DND-41 (cell line): ENCODE measurements around the gene SMARCA1.
"Not testable (repeated sequence)": the region's sequence is repeated elsewhere in the genome, so short reads cannot be mapped to it uniquely, and the experiment has no call there.

Source experiments
- ATAC-seq: fragments of 200-7000 bp; cut with Tn5 transposase; 3 replicates; pipeline ENCODE4 v1.9.1; 2021; ENCODE audit warnings: low read depth; ENCODE audit not compliant: insufficient read depth
- DNase-seq: peaks from one replicate; pipeline ENCODE4 v3.0.0-alpha.2; 2020
- H2AFZ ChIP-seq: 2 replicates; pipeline ENCODE4 v1.6.0; 2012; ENCODE audit warnings: low read depth, low read length
- H3K27ac ChIP-seq: 2 replicates; pipeline ENCODE4 v1.5.1; 2012; ENCODE audit warnings: low read length, inconsistent platforms
- H3K27me3 ChIP-seq: fragments of 200-600 bp; sonication (generic); 2 replicates; pipeline ENCODE4 v1.6.0; 2012; ENCODE audit warnings: low read length, mild to moderate bottlenecking, inconsistent platforms; ENCODE audit not compliant: insufficient read depth, poor library complexity
- H3K36me3 ChIP-seq: 2 replicates; pipeline ENCODE4 v1.5.1; 2012; ENCODE audit warnings: low read length, inconsistent platforms; ENCODE audit not compliant: insufficient read depth
- H3K4me1 ChIP-seq: 2 replicates; pipeline ENCODE4 v1.5.1; 2012; ENCODE audit warnings: mild to moderate bottlenecking, low read length; ENCODE audit not compliant: insufficient read depth
- H3K4me2 ChIP-seq: 2 replicates; pipeline ENCODE4 v1.6.0; 2012; ENCODE audit warnings: mild to moderate bottlenecking, moderate library complexity, low read length, inconsistent platforms; ENCODE audit not compliant: insufficient read depth
- H3K4me3 ChIP-seq, 2 experiments: fragments of 200-600 bp in 1 of 2; shearing (Covaris generic) in 1 of 2; 2 replicates each; pipeline ENCODE4 v1.5.1; 2012 to 2016; ENCODE audit warnings: inconsistent platforms in 2 of 2, low read length in 2 of 2, mild to moderate bottlenecking in 2 of 2, low read depth in 1 of 2, moderate library complexity in 1 of 2
- H3K79me2 ChIP-seq: 2 replicates; pipeline ENCODE4 v1.6.0; 2012; ENCODE audit warnings: low read length, inconsistent platforms; ENCODE audit not compliant: insufficient read depth
- H3K9ac ChIP-seq: 2 replicates; pipeline ENCODE4 v1.6.0; 2012; ENCODE audit warnings: low read depth, mild to moderate bottlenecking, inconsistent platforms, low read length, moderate library complexity
- H3K9me3 ChIP-seq: 2 replicates; pipeline ENCODE4 v1.5.1; 2012; ENCODE audit warnings: low read length, moderate library complexity, mild to moderate bottlenecking, inconsistent platforms; ENCODE audit not compliant: insufficient read depth, severe bottlenecking
- H4K20me1 ChIP-seq: 2 replicates; pipeline ENCODE4 v1.6.0; 2012; ENCODE audit warnings: low read length; ENCODE audit not compliant: insufficient read depth
- CTCF ChIP-seq: IDR thresholded peaks from 2 replicates; pipeline ENCODE4 v1.5.1; 2012; ENCODE audit warnings: borderline replicate concordance, low read length, moderate library complexity, mild to moderate bottlenecking; ENCODE audit not compliant: poor library complexity, severe bottlenecking; ENCODE audit errors: extremely low read depth
- EZH2 ChIP-seq: IDR thresholded peaks from 3 replicates; pipeline ENCODE4 v1.6.1; 2012; ENCODE audit warnings: borderline replicate concordance, low read depth, mild to moderate bottlenecking, moderate library complexity, low read length, inconsistent platforms; ENCODE audit not compliant: severe bottlenecking

Gene SMARCA1

GRCh38 chrX:129559783-129560182 is 36.5 kb upstream of the SMARCA1 start:
- DNase-seq, result no peak
- Histone ChIP-seq H3K9ac (no peak overlapping the region), H3K79me2 (no peaks in the 10 kb centered on the region), H3K4me2 (no peak overlapping the region), H3K36me3 (peaks cover 40% of the 10 kb centered on the region), H3K27me3 (no peaks in the 10 kb centered on the region), H4K20me1 (no peaks in the 10 kb centered on the region), H3K4me3 (no peak overlapping the region), H2AFZ (no peak overlapping the region), H3K9me3 (no peaks in the 10 kb centered on the region), H3K27ac (no peak overlapping the region), H3K4me1 (no peaks in the 10 kb centered on the region)
- no peak for ATAC-seq
- TF ChIP-seq CTCF, result no peak
- TF ChIP-seq EZH2, result no peak

- no peak for ATAC-seq
- no peak overlapping the region for H3K4me2 ChIP-seq
- no peak for TF ChIP-seq CTCF
- TF ChIP-seq EZH2, result no peak
- no peak overlapping the region for H2AFZ ChIP-seq
- H3K79me2 ChIP-seq, result no peaks in the 10 kb centered on the region
- DNase-seq, result no peak
- H3K9me3 ChIP-seq, result no peaks in the 10 kb centered on the region
- no peak overlapping the region for H3K27ac ChIP-seq
- no peaks in the 10 kb centered on the region for H3K4me1 ChIP-seq
- H3K9ac ChIP-seq, result no peak overlapping the region
- peaks cover 34% of the 10 kb centered on the region for H3K36me3 ChIP-seq
- no peaks in the 10 kb centered on the region for H3K27me3 ChIP-seq
- H3K4me3 ChIP-seq, result no peak overlapping the region
- H4K20me1 ChIP-seq, result no peaks in the 10 kb centered on the region
Observed at GRCh38 chrX:129557844-129558480, 34.7 kb upstream of the SMARCA1 start.

GRCh38 chrX:129556806-129557315 is 33.6 kb upstream of the SMARCA1 start:
- DNase-seq (no peak), ATAC-seq (no peak)
- Histone ChIP-seq H3K4me1 (no peaks in the 10 kb centered on the region), H3K27me3 (no peaks in the 10 kb centered on the region), H2AFZ (no peak overlapping the region), H4K20me1 (no peaks in the 10 kb centered on the region), H3K4me3 (no peak overlapping the region), H3K9ac (no peak overlapping the region), H3K79me2 (no peaks in the 10 kb centered on the region), H3K4me2 (no peak overlapping the region), H3K9me3 (no peaks in the 10 kb centered on the region), H3K36me3 (peaks cover 24% of the 10 kb centered on the region), H3K27ac (no peak overlapping the region)
- no peak for TF ChIP-seq EZH2
- no peak for TF ChIP-seq CTCF

GRCh38 chrX:129554816-129555215 is 31.5 kb upstream of the SMARCA1 start:
- not testable (repeated sequence) for H2AFZ ChIP-seq, H3K9ac ChIP-seq, H3K27ac ChIP-seq, DNase-seq, H3K4me1 ChIP-seq, H4K20me1 ChIP-seq, H3K79me2 ChIP-seq, H3K9me3 ChIP-seq, H3K4me2 ChIP-seq, H3K27me3 ChIP-seq, H3K4me3 ChIP-seq, ATAC-seq
- peaks cover 19% of the 10 kb centered on the region for H3K36me3 ChIP-seq
